Neural cell (in vitro differentiated cells): ENCODE measurements around the gene MYO15A. TPM values are rescaled to one million over a fixed set of nuclear protein-coding genes. Genes with fewer than 3 reads are reported as not detected.

Experiments
- H2AFZ ChIP-seq: fragments of 200-600, 300-800 bp; sonication (generic), shearing (Covaris generic); 2 replicates; pipeline ENCODE4 v1.6.0; 2014; ENCODE audit warnings: low read depth, mild to moderate bottlenecking, antibody characterized with exemption, low read length, moderate library complexity
- H3F3A ChIP-seq: fragments of 200-600 bp; shearing (Covaris generic); 2 replicates; pipeline ENCODE4 v1.6.1; 2016; ENCODE audit warnings: mild to moderate bottlenecking, moderate library complexity, mixed read lengths, antibody characterized with exemption, low read length; ENCODE audit not compliant: insufficient read depth, poor library complexity, severe bottlenecking
- H3K27ac ChIP-seq: fragments of 200-600, 300-800 bp; sonication (generic), shearing (Covaris generic); 2 replicates; pipeline ENCODE4 v1.5.1; 2014; ENCODE audit warnings: mild to moderate bottlenecking, low read length, moderate library complexity
- H3K27me3 ChIP-seq: fragments of 300-800, 200-600 bp; sonication (generic), shearing (Covaris generic); 2 replicates; pipeline ENCODE4 v1.6.0; 2014; ENCODE audit warnings: mild to moderate bottlenecking, low read depth, low read length, moderate library complexity; ENCODE audit not compliant: insufficient read depth
- H3K36me3 ChIP-seq: fragments of 300-800, 200-600 bp; sonication (generic), shearing (Covaris generic); 2 replicates; pipeline ENCODE4 v1.5.1; 2014; ENCODE audit warnings: mild to moderate bottlenecking, antibody characterized with exemption, low read length, moderate library complexity; ENCODE audit not compliant: insufficient read depth
- H3K4me2 ChIP-seq: fragments of 300-800, 200-600 bp; sonication (generic), shearing (Covaris generic); 2 replicates; pipeline ENCODE4 v1.6.0; 2014; ENCODE audit warnings: mild to moderate bottlenecking, low read length
- H3K4me3 ChIP-seq: fragments of 300-800, 200-600 bp; sonication (generic), shearing (Covaris generic); 2 replicates; pipeline ENCODE4 v1.5.1; 2014; ENCODE audit warnings: mild to moderate bottlenecking, low read length, moderate library complexity
- H3K79me2 ChIP-seq: fragments of 200-600 bp; shearing (Covaris generic); replicated peaks from 2 replicates; pipeline ENCODE4 v1.6.0; 2014; ENCODE audit warnings: mild to moderate bottlenecking, low read length, moderate library complexity; ENCODE audit not compliant: insufficient read depth
- H3K9ac ChIP-seq: fragments of 300-800, 200-600 bp; sonication (generic), shearing (Covaris generic); 2 replicates; pipeline ENCODE4 v1.6.1; 2016; ENCODE audit warnings: mild to moderate bottlenecking, low read length, mixed read lengths
- H3K9me2 ChIP-seq: fragments of 200-600 bp; shearing (Covaris generic); 2 replicates; pipeline ENCODE4 v1.6.1; 2016; ENCODE audit warnings: mild to moderate bottlenecking, low read length, mixed read lengths; ENCODE audit not compliant: insufficient read depth
- H3K9me3 ChIP-seq: fragments of 200-600, 300-800 bp; sonication (generic), shearing (Covaris generic); 2 replicates; pipeline ENCODE4 v1.6.1; 2016; ENCODE audit warnings: mild to moderate bottlenecking, mixed run types, low read length, moderate library complexity, mixed read lengths
- H4K20me1 ChIP-seq: fragments of 200-600 bp; shearing (Covaris generic); 2 replicates; pipeline ENCODE4 v1.6.1; 2016; ENCODE audit warnings: mild to moderate bottlenecking, mixed run types; ENCODE audit not compliant: insufficient read depth
- EP300 ChIP-seq: fragments of 450-650 bp; conservative IDR thresholded peaks from 2 replicates; pipeline ENCODE4 v1.6.1; 2014; ENCODE audit warnings: antibody characterized with exemption, mild to moderate bottlenecking, moderate library complexity; ENCODE audit not compliant: poor library complexity, severe bottlenecking
- EZH2 ChIP-seq: fragments of 200-600, 300-800 bp; shearing (Covaris generic), sonication (generic); IDR thresholded peaks from 2 replicates; pipeline ENCODE4 v1.6.1; 2014; ENCODE audit warnings: antibody characterized with exemption, low read length, borderline replicate concordance, mild to moderate bottlenecking; ENCODE audit not compliant: insufficient read depth, poor library complexity, severe bottlenecking
- MXI1 ChIP-seq: fragments of 450-650 bp; conservative IDR thresholded peaks from 2 replicates; pipeline ENCODE4 v1.6.1; 2014; ENCODE audit warnings: antibody characterized with exemption, mild to moderate bottlenecking; ENCODE audit not compliant: poor library complexity, severe bottlenecking
- POLR2AphosphoS5 ChIP-seq: IDR thresholded peaks from 2 replicates; pipeline ENCODE4 v1.6.1; 2012
- RAD21 ChIP-seq: fragments of 450-650 bp; conservative IDR thresholded peaks from 2 replicates; pipeline ENCODE4 v1.6.1; 2014; ENCODE audit warnings: antibody characterized with exemption, mild to moderate bottlenecking, moderate library complexity
- REST ChIP-seq: IDR thresholded peaks from 2 replicates; pipeline ENCODE4 v1.6.1; 2012; ENCODE audit warnings: borderline replicate concordance
- SMC3 ChIP-seq: fragments of 450-650 bp; conservative IDR thresholded peaks from 2 replicates; pipeline ENCODE4 v1.6.1; 2014; ENCODE audit warnings: antibody characterized with exemption, mild to moderate bottlenecking, moderate library complexity; ENCODE audit not compliant: poor library complexity
- TAF1 ChIP-seq: IDR thresholded peaks from 2 replicates; pipeline ENCODE4 v1.6.1; 2012; ENCODE audit warnings: low read depth
- polyA plus RNA-seq: library from polyadenylated mRNA; depleted of rRNA; stranded (reverse); fragments of >200 nt; gene quantifications from 2 replicates; pipeline ENCODE4 v1.2.3, GENCODE V29; 2014
- TF ChIP-seq, protein P1 (sequence below): fragments of 450-650 bp; IDR thresholded peaks from 2 replicates; pipeline ENCODE4 v1.5.1; 2014; ENCODE audit warnings: antibody characterized with exemption, mild to moderate bottlenecking, moderate library complexity; ENCODE audit not compliant: poor library complexity, severe bottlenecking

The MYO15A gene
- polyA plus RNA-seq, 1 donor from 2014 or later: 1.9 TPM

GRCh38 chr17:18101828-18102227 lies 6.7 kb upstream of the MYO15A start:
- H3K4me2 ChIP-seq: no peak overlapping the region
- H2AFZ ChIP-seq: no peak overlapping the region
- H3K9me2 ChIP-seq: no peaks in the 10 kb centered on the region
- H4K20me1 ChIP-seq: no peaks in the 10 kb centered on the region
- no peak overlapping the region for H3K9ac ChIP-seq
- no peak overlapping the region for H3K4me3 ChIP-seq
- H3K27ac ChIP-seq: no peak overlapping the region
- H3K79me2 ChIP-seq: no peaks in the 10 kb centered on the region
- H3K36me3 ChIP-seq: no peaks in the 10 kb centered on the region
- H3K9me3 ChIP-seq: no peaks in the 10 kb centered on the region
- TF ChIP-seq REST: no peak
- no peak for TF ChIP-seq EP300
- TF ChIP-seq EZH2: no peak
- TF ChIP-seq TAF1: no peak
- TF ChIP-seq, protein P1, sequence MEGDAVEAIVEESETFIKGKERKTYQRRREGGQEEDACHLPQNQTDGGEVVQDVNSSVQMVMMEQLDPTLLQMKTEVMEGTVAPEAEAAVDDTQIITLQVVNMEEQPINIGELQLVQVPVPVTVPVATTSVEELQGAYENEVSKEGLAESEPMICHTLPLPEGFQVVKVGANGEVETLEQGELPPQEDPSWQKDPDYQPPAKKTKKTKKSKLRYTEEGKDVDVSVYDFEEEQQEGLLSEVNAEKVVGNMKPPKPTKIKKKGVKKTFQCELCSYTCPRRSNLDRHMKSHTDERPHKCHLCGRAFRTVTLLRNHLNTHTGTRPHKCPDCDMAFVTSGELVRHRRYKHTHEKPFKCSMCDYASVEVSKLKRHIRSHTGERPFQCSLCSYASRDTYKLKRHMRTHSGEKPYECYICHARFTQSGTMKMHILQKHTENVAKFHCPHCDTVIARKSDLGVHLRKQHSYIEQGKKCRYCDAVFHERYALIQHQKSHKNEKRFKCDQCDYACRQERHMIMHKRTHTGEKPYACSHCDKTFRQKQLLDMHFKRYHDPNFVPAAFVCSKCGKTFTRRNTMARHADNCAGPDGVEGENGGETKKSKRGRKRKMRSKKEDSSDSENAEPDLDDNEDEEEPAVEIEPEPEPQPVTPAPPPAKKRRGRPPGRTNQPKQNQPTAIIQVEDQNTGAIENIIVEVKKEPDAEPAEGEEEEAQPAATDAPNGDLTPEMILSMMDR: no peak
- no peak for TF ChIP-seq SMC3
- TF ChIP-seq MXI1: no peak
- no peak for TF ChIP-seq POLR2AphosphoS5
- no peak for TF ChIP-seq RAD21
- no peaks in the 10 kb centered on the region for H3K27me3 ChIP-seq
- H3F3A ChIP-seq: no peaks in the 10 kb centered on the region

DNA sequence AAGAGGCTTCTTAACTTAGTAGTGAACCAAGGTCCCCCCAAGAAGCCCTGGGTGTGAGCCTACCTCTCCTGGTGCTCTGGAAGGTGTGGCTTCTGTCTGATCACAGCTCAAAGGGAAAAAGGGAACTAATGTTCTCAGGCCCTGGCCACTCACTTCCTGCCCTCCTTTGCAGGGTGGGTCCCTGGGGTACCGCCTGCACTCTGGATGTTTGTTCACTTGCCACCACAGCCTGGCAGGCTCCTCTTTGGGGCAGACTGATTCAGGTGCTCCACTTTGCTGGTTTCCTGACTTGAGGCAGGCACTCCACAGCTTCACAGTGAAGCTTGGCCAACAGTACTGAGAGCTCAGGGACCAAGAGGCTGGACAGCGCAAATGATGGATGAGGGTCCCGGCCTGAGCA lies 5.9 kb upstream of the MYO15A start:
- Histone ChIP-seq H3F3A (no peaks in the 10 kb centered on the region), H3K9ac (no peak overlapping the region), H3K79me2 (no peaks in the 10 kb centered on the region), H4K20me1 (no peaks in the 10 kb centered on the region), H3K27me3 (no peaks in the 10 kb centered on the region), H3K9me2 (no peaks in the 10 kb centered on the region), H2AFZ (no peak overlapping the region), H3K9me3 (no peaks in the 10 kb centered on the region), H3K27ac (no peak overlapping the region), H3K36me3 (no peaks in the 10 kb centered on the region), H3K4me2 (no peak overlapping the region), H3K4me3 (no peak overlapping the region)
- TF ChIP-seq EP300 (no peak), RAD21 (no peak), REST (no peak), TAF1 (no peak), SMC3 (no peak)
